Coronary artery (tissue), 2 donors: ENCODE data around the gene C12orf43.

Source experiments
- DNase-seq: peaks from one replicate; pipeline ENCODE4 v3.0.0-alpha.2; 2017; ENCODE audit warnings: low spot score
- H3K27ac ChIP-seq, 2 donors: fragments of 200-600 bp; sonication (generic); one replicate each; pipeline ENCODE4 v1.5.1; 2016 to 2019
- H3K4me3 ChIP-seq: fragments of 200-600 bp; sonication (generic); 2 replicates; pipeline ENCODE4 v1.5.1; 2016; ENCODE audit warnings: mild to moderate bottlenecking, moderate library complexity
- TF ChIP-seq, protein P1 (sequence below): fragments of 200-600 bp; sonication (generic); IDR thresholded peaks from one replicate; pipeline ENCODE4 v1.5.1; 2019; ENCODE audit warnings: antibody characterized with exemption

Gene C12orf43

DNA sequence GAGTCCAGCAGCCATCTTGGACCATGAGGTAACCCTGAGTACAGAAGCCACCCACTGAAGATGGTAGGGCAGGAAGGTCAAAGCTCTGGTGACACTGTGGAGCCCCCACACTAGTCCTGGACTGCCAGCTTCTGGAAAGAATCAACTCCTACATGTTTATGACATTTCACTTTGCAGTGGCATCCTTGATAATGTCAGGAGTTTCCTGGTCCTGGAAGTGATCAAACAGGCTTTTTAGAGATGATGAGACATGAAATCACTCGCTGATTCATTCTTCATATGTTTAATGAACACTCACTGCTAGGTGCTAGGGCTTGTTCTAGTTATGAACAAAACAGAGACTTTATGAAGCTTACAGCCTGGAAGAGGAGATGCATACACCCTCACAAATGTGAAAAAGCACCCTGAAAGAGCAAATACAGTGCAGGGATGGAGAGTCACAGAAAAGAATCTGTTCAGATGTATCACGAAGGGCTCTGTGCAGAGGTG is 53.7 kb downstream of the C12orf43 start:
- DNase-seq: no peak
- no peak overlapping the region for H3K4me3 ChIP-seq
- TF ChIP-seq, protein P1, sequence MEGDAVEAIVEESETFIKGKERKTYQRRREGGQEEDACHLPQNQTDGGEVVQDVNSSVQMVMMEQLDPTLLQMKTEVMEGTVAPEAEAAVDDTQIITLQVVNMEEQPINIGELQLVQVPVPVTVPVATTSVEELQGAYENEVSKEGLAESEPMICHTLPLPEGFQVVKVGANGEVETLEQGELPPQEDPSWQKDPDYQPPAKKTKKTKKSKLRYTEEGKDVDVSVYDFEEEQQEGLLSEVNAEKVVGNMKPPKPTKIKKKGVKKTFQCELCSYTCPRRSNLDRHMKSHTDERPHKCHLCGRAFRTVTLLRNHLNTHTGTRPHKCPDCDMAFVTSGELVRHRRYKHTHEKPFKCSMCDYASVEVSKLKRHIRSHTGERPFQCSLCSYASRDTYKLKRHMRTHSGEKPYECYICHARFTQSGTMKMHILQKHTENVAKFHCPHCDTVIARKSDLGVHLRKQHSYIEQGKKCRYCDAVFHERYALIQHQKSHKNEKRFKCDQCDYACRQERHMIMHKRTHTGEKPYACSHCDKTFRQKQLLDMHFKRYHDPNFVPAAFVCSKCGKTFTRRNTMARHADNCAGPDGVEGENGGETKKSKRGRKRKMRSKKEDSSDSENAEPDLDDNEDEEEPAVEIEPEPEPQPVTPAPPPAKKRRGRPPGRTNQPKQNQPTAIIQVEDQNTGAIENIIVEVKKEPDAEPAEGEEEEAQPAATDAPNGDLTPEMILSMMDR: no peak
- no peak overlapping the region for H3K27ac ChIP-seq

DNA sequence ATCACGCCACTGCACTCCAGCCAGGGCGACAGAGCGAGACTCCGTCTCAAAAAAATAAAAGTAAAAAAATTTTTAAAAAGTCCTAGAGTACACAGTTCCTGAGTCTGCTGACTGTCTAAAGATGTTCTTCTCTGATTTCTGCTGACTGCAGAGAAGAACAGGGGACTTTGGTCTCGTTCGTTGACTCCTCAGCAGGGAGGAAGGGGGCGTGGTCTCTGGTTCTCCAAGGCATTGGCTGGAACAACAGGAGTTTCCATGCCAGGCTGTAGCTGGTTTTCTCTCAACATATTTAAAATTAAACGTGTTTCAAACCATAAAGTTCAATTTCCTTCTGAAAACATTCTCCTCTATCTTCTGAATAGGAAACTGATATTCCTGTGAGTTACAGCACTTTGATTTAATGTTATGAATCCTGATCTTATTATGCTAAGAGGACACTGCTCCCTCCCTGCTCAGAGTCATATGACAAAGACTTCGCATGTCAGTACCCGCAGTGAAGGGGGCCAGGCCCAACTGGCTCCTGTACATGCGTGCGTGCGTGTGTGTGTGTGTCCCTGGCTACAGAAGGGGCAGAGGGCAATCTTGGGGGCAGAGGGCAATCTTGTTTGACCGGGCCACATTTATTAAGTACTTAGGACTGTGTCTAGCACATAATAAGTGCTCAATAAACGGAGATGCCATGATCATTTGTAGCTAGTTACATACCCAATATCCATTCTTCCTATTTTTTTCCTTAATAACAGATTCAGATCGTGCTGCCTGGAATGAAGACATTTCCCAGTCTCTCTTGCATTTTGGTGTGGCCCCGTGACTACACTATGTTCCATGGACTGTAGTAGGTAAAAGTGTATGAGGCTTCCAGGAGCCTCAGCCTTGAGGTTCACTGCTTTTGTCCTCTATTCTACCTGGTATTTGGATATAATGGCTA is 54.4 kb downstream of the C12orf43 start:
- H3K27ac ChIP-seq: no peak overlapping the region
- no peak for DNase-seq
- TF ChIP-seq, protein P1: no peak
- no peak overlapping the region for H3K4me3 ChIP-seq

DNA sequence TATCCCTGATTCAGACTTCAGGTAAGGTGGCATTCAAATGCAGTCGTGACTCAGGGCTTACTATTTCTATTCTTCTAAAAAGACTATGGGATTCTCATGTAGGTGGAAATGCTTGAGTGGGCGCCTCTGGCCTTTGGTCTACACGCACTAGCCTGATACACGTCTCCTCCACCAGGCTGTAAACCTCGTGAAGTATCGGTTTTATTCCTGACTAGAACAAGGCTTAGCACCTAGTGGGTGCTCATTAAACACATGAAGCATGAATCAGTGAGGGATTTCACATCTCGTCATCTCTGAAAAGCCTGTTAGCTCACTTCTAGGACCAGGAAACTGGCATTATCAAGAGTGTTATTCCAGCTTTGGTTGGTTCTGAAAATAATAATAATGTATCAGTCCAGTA is 55.6 kb downstream of the C12orf43 start:
- Histone ChIP-seq H3K4me3 (no peak overlapping the region), H3K27ac (no peak overlapping the region)
- TF ChIP-seq, protein P1: no peak
- DNase-seq: no peak

DNA sequence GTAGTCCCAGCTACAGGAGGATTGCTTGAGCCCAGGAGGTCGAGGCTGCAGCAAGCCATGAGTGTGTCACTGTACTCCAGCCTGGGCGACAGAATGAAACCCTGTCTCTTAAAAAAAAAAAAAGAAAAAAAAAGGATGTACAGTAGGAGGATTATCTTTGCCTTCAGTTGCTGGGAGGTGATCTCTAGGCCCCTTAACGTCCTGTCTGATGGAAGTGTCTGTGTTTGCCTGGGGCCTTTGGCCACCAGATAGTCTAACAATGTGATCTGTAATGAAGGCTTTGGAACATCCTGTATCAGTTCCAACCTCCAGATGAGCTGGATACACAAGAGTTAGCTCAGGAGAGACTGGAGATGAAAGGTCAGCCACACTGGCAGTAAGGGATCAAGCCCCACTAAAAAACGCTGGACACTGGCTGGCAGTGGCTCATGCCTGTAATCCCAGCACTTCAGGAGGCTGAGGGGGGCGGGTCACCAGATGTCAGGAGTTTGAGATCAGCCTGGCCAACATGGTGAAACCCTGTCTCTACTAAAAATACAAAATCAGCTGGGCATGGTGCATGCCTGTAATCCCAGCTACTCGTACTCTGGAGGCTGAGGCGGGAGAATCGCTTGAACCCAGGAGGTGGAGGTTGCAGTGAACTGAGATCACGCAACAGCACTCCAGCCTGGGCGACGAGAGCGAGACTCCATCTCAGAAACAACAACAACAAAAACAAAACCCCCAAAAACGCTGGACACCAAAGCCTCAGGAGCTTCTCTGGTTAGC is 57.0 kb downstream of the C12orf43 start:
- no peak overlapping the region for H3K4me3 ChIP-seq
- no peak for DNase-seq
- no peak overlapping the region for H3K27ac ChIP-seq
- TF ChIP-seq, protein P1: no peak

DNA sequence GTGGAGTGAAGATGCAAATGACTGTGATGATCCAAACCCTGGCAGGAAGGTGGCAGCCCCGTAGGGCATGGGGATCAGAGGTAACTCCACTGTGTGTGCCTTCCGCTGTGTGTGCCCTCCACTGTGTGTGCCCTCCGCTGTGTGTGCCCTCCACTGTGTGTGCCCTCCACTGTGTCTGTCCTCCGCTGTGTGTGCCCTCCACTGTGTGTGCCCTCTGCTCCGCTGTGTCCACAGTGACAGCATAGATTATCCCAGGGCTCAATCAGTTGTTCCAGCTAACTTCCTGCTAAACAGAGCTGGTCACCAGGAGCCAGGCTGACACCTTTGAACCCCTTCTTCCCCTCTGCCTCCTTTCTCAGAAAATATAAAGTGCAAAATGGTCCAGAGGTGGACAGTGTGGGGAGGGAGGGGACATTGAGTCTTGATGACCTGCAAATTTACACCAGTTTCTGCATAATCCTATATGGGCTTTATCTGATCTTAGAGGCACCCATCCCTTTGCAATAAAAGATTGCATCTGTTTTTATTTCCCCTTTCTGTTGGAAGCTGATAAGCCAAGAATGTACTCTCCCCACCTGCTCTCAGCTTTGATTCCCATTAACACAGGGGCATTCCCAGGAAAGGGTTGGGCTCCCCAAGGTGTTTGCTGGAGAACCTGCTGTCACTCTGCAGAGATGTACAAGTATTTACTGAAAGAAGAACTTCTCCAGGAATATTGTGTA is 59.5 kb downstream of the C12orf43 start:
- TF ChIP-seq, protein P1: no peak
- H3K27ac ChIP-seq: no peak overlapping the region
- no peak for DNase-seq
- no peak overlapping the region for H3K4me3 ChIP-seq

DNA sequence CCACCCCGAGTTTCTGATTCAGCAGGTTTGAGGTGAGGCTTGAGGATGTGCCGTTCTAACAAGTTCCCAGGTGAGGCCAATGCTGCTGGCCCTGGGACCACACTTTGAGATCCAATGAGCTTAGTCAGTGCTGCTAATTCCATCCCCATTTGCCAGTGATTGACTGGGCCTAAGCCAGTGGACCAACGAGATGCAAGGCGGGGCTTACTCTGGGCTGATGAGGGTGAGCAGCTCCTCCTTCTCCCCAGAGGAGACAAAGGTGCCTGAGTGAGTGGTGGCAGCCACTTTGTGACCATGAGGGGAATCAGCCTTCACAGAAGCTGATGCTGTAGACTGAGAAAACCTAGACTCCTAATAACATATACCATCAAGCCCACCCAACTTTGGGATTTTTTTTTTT is 61.1 kb downstream of the C12orf43 start:
- H3K27ac ChIP-seq: no peak overlapping the region
- no peak overlapping the region for H3K4me3 ChIP-seq
- no peak for DNase-seq
- TF ChIP-seq, protein P1: no peak
